Stimulated activated CD4-positive, alpha-beta T cell treated with anti-CD3 and anti-CD28 coated beads, Interleukin-15, amount 100 ng/mL, for 24 hours (primary cell): Measurements from ENCODE around the gene SLAMF6.
"Not testable (repeated sequence)": the region's sequence is repeated elsewhere in the genome, so short reads cannot be mapped to it uniquely, and the experiment has no call there.

Source experiments
- DNase-seq: peaks from one replicate; pipeline ENCODE4 v3.0.0-alpha.2; 2020

SLAMF6 gene

GRCh38 chr1:160500321-160500990, 22.6 kb downstream of the SLAMF6 start:
- no peak for DNase-seq

GRCh38 chr1:160499631-160500030, 23.4 kb downstream of the SLAMF6 start:
- DNase-seq, result no peak

GRCh38 chr1:160498301-160499065, 24.6 kb downstream of the SLAMF6 start:
- DNase-seq, result not testable (repeated sequence)

GRCh38 chr1:160496334-160496733, 26.7 kb downstream of the SLAMF6 start:
- DNase-seq, result no peak

GRCh38 chr1:160494620-160495019, 28.4 kb downstream of the SLAMF6 start:
- no peak for DNase-seq

GRCh38 chr1:160492617-160493016, 30.4 kb downstream of the SLAMF6 start:
- no peak for DNase-seq

GRCh38 chr1:160491981-160492380, 31.1 kb downstream of the SLAMF6 start:
- no peak for DNase-seq

GRCh38 chr1:160491017-160491416, 32.0 kb downstream of the SLAMF6 start:
- DNase-seq, result no peak

- DNase-seq, result no peak
Observed at GRCh38 chr1:160489513-160490261, 33.4 kb downstream of the SLAMF6 start.

GRCh38 chr1:160488347-160489058, 34.6 kb downstream of the SLAMF6 start:
- DNase-seq, result no peak

GRCh38 chr1:160486453-160486852, 36.6 kb downstream of the SLAMF6 start:
- no peak for DNase-seq

- no peak for DNase-seq
Observed at GRCh38 chr1:160483505-160484185, 39.4 kb downstream of the SLAMF6 start.

- no peak for DNase-seq
Observed at GRCh38 chr1:160481979-160482596, 41.0 kb downstream of the SLAMF6 start.

GRCh38 chr1:160480781-160481180, 42.3 kb downstream of the SLAMF6 start:
- DNase-seq, result not testable (repeated sequence)

GRCh38 chr1:160479091-160479490, 44.0 kb downstream of the SLAMF6 start:
- DNase-seq, result not testable (repeated sequence)

- peak; percentile 32 for DNase-seq
Observed at GRCh38 chr1:160474392-160475242, 48.4 kb downstream of the SLAMF6 start.

GRCh38 chr1:160472112-160472511, 50.9 kb downstream of the SLAMF6 start:
- DNase-seq, result no peak

- DNase-seq, result no peak
Observed at GRCh38 chr1:160471253-160471652, 51.8 kb downstream of the SLAMF6 start.

GRCh38 chr1:160467576-160467975, 55.5 kb downstream of the SLAMF6 start:
- DNase-seq, result no peak

GRCh38 chr1:160466961-160467360, 56.1 kb downstream of the SLAMF6 start:
- no peak for DNase-seq

GRCh38 chr1:160465123-160465522, 57.9 kb downstream of the SLAMF6 start:
- no peak for DNase-seq
